HCT116 (cell line): ENCODE measurements around the gene ZNF84. TPM values are rescaled to one million over a fixed set of nuclear protein-coding genes. Genes with fewer than 3 reads are reported as not detected.

Experiments used
- ATAC-seq: fragments of 200-7000 bp; cut with Tn5 transposase; 2 replicates; pipeline ENCODE4 v1.9.1; 2020; ENCODE audit warnings: mild to moderate bottlenecking, moderate library complexity
- BruUV-seq: library from RNA; stranded (reverse); fragments of 400-500 nt; replicated peaks from 2 replicates; lab custom pipeline; 2021; lab: Mats Ljungman, UMichigan
- CTCF ChIA-PET: fragments of 300-600 bp; sonication (Branson Sonifier 250); formaldehyde crosslinking; loops from one replicate; lab custom pipeline; 2021; ENCODE audit warnings: antibody characterized with exemption; lab: Charles Lee
- POLR2A ChIA-PET: fragments of 300-600, 350-600 bp; sonication (Branson Sonifier 250); formaldehyde crosslinking; loops from one replicate; lab custom pipeline; 2021; ENCODE audit warnings: antibody characterized with exemption; lab: Charles Lee
- RAD21 ChIA-PET, 2 experiments: fragments of 300-600 bp; sonication (Branson Sonifier 250); formaldehyde crosslinking; loops; one replicate each; lab custom pipeline; 2023; ENCODE audit warnings: low total read pairs in 2 of 2; ENCODE audit not compliant: uncharacterized antibody in 2 of 2, unreplicated experiment in 2 of 2, low non-redundant PET in 1 of 2; lab: Charles Lee
- DNase-seq: peaks from one replicate; pipeline ENCODE4 v3.0.0-alpha.2; 2010; ENCODE audit warnings: low read depth, low spot score
- H2AFZ ChIP-seq: fragments of 200-600 bp; shearing (Covaris generic), sonication (generic); 2 replicates; pipeline ENCODE4 v1.6.1; 2017; ENCODE audit warnings: low read depth, mixed run types, mixed read lengths, antibody characterized with exemption, low read length; ENCODE audit not compliant: poor library complexity, severe bottlenecking
- H3K27ac ChIP-seq: 2 replicates; pipeline ENCODE4 v1.5.1; 2012; ENCODE audit warnings: low read depth, low read length
- H3K27me3 ChIP-seq: fragments of 200-600 bp; sonication (generic); 2 replicates; pipeline ENCODE4 v1.6.1; 2016; ENCODE audit warnings: mixed run types, low read length, mixed read lengths; ENCODE audit not compliant: insufficient read depth
- H3K36me3 ChIP-seq, 2 experiments: fragments of 200-500 bp in 1 of 2; fragments of 200-600 bp in 1 of 2; sonication (Bioruptor generic) in 1 of 2; sonication (generic) in 1 of 2; 2 replicates each; pipeline versions ENCODE4 v1.5.1 to v1.6.1; 2014 to 2016; ENCODE audit warnings: low read length in 2 of 2, inconsistent platforms in 1 of 2, mixed read lengths in 1 of 2, mixed run types in 1 of 2; ENCODE audit not compliant: insufficient read depth in 2 of 2, control insufficient read depth in 1 of 2
- H3K4me1 ChIP-seq, 2 experiments: fragments of 200-600 bp in 1 of 2; sonication (generic) in 1 of 2; 2 replicates each; pipeline versions ENCODE4 v1.5.1 to v1.6.1; 2012 to 2017; ENCODE audit warnings: low read length in 2 of 2, inconsistent platforms in 1 of 2, mild to moderate bottlenecking in 1 of 2, mixed read lengths in 1 of 2, mixed run types in 1 of 2, moderate library complexity in 1 of 2; ENCODE audit not compliant: insufficient read depth in 2 of 2, control insufficient read depth in 1 of 2
- H3K4me2 ChIP-seq: fragments of 200-600 bp; sonication (generic); 2 replicates; pipeline ENCODE4 v1.6.1; 2017; ENCODE audit warnings: mixed run types, low read length, mixed read lengths
- H3K4me3 ChIP-seq, 2 experiments: fragments of 200-600 bp in 1 of 2; sonication (generic) in 1 of 2; replicated peaks in 1 of 2; 2 replicates each; pipeline ENCODE4 v1.5.1; 2011 to 2016; ENCODE audit warnings: low read length in 2 of 2, control low read depth in 1 of 2, low read depth in 1 of 2, mild to moderate bottlenecking in 1 of 2, mixed read lengths in 1 of 2, mixed run types in 1 of 2
- H3K79me2 ChIP-seq: fragments of 200-600 bp; sonication (generic); 2 replicates; pipeline ENCODE4 v1.6.1; 2017; ENCODE audit warnings: mild to moderate bottlenecking, mixed run types, low read length, moderate library complexity, mixed read lengths; ENCODE audit not compliant: insufficient read depth
- H3K9ac ChIP-seq: fragments of 200-600 bp; sonication (generic); 2 replicates; pipeline ENCODE4 v1.6.1; 2016; ENCODE audit warnings: low read length, mixed read lengths
- H3K9me2 ChIP-seq: fragments of 200-600 bp; sonication (generic), shearing (Covaris generic); 2 replicates; pipeline ENCODE4 v1.6.1; 2017; ENCODE audit warnings: mixed run types, mild to moderate bottlenecking, moderate library complexity; ENCODE audit not compliant: insufficient read depth
- H3K9me3 ChIP-seq, 2 experiments: fragments of 200-500 bp in 1 of 2; fragments of 200-600 bp in 1 of 2; sonication (Bioruptor generic) in 1 of 2; sonication (generic) in 1 of 2; 2 replicates each; pipeline ENCODE4 v1.6.1; 2014 to 2017; ENCODE audit warnings: low read length in 2 of 2, mixed read lengths in 2 of 2, inconsistent platforms in 1 of 2, low read depth in 1 of 2, mild to moderate bottlenecking in 1 of 2, mixed run types in 1 of 2, moderate library complexity in 1 of 2; ENCODE audit not compliant: control insufficient read depth in 1 of 2, insufficient read depth in 1 of 2
- H4K20me1 ChIP-seq: fragments of 200-600 bp; sonication (generic), shearing (Covaris generic); 2 replicates; pipeline ENCODE4 v1.6.1; 2017; ENCODE audit warnings: mixed run types, mild to moderate bottlenecking, moderate library complexity; ENCODE audit not compliant: insufficient read depth
- EGR1 ChIP-seq: IDR thresholded peaks from 2 replicates; pipeline ENCODE4 v1.6.1; 2012; ENCODE audit warnings: low read depth
- FOSL1 ChIP-seq: IDR thresholded peaks from 2 replicates; pipeline ENCODE4 v1.6.1; 2012; ENCODE audit warnings: low read depth
- MAX ChIP-seq: IDR thresholded peaks from 2 replicates; pipeline ENCODE4 v1.6.1; 2012
- POLR2A ChIP-seq: IDR thresholded peaks from 2 replicates; pipeline ENCODE4 v1.7.0; 2011; ENCODE audit warnings: borderline replicate concordance; ENCODE audit not compliant: insufficient read depth, insufficient read length; ENCODE audit errors: extremely low read depth
- POLR2AphosphoS5 ChIP-seq: IDR thresholded peaks from 2 replicates; pipeline ENCODE4 v1.6.1; 2011; ENCODE audit warnings: mild to moderate bottlenecking, low read depth, low read length, moderate library complexity
- REST ChIP-seq: IDR thresholded peaks from 2 replicates; pipeline ENCODE4 v1.6.1; 2012; ENCODE audit warnings: low read depth
- SP1 ChIP-seq: IDR thresholded peaks from 2 replicates; pipeline ENCODE4 v1.6.1; 2012; ENCODE audit warnings: low read depth
- ZBTB33 ChIP-seq: IDR thresholded peaks from 2 replicates; pipeline ENCODE4 v1.6.1; 2011; ENCODE audit warnings: mild to moderate bottlenecking, low read length, moderate library complexity; ENCODE audit not compliant: insufficient replicate concordance; ENCODE audit errors: extremely low read depth
- ZFX ChIP-seq: fragments of 450-650 bp; IDR thresholded peaks from 2 replicates; pipeline ENCODE4 v1.6.1; 2017
- intact Hi-C: fragments of 100-400 bp; cut with micrococcal nuclease; formaldehyde crosslinking; loops from 2 replicates; pipeline ENCODE4 v1.10.0; 2022
- total RNA-seq: library from RNA; stranded (reverse); gene quantifications from one replicate; pipeline ENCODE4 v1.2.1, GENCODE V29; 2021; ENCODE audit not compliant: unreplicated experiment
- TF ChIP-seq, protein P1 (sequence below), 3 experiments: fragments of 200-600 bp in 1 of 3; sonication (generic) in 1 of 3; IDR thresholded peaks in 2 of 3; conservative IDR thresholded peaks in 1 of 3; 2 replicates each; pipeline ENCODE4 v1.5.1; 2012 to 2017; ENCODE audit warnings: low read depth in 2 of 3, low read length in 2 of 3, antibody characterized with exemption in 1 of 3, borderline replicate concordance in 1 of 3, control low read depth in 1 of 3, mild to moderate bottlenecking in 1 of 3, mixed read lengths in 1 of 3, mixed run types in 1 of 3, moderate library complexity in 1 of 3; ENCODE audit not compliant: insufficient read depth in 1 of 3

ZNF84 gene
- total RNA-seq, 1 experiment from 2014 or later = 9.8 TPM

DNA sequence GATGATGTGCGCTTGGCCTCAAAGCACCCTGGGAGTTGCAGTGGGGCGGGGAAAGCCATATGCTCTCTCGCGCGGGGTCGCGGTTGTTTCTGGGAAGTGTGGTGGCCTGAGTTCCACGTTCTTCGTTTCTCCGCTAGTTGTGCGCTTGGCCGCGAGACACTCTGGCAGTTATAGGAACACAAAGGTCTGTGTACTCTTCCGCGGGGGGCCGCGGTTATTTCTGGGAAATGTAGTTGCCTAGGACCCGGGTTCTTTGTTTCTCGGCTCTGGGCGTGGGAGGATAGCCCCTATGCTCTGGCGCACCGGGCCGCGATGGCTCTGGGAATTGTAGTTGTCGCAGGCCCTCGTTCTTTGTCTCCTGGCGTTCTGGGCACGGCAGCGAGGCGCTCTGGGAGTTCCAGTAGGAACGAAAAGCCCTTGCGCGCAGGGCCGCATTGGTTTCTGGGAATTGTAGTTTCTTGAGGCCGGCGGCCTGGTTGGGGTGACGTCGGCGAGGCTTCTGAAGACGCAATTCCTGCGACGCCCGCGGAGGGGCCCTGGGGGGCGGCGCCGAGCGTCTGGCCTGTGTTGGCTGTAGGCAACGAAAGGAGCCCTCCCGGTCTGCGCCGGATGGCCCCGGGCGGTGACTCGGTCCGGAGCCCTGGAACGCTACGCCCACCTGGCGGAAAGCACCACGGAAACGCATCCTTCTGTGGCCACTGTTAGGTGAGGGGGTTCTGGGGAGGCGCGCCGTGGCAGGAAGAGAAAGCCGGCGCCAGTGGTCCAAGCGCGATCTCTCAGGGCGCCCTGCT, 43.3 kb downstream of the ZNF84 start, which contains the start of gene ZNF140:
ZNF140 (plus strand) TSS at position 556 of the 791 bp plus-strand sequence. CDS start 398 bp downstream, outside the sequence.
- Histone ChIP-seq H3K9ac (no peak within 1 kb of the TSS), H3K9me2 (no peaks in the 10 kb centered on the region), H3K27me3 (no peaks in the 10 kb centered on the region), H2AFZ (no peak within 1 kb of the TSS), H3K27ac (no peak within 1 kb of the TSS), H3K4me3 (no peak within 1 kb of the TSS), H3K79me2 (no peaks in the 10 kb centered on the region), H3K9me3 (peaks cover 4 to 13% of the 10 kb centered on the region in 2 experiments; a peak in 2 of 4 replicates), H3K36me3 (no peaks in the 10 kb centered on the region), H3K4me2 (no peak within 1 kb of the TSS), H3K4me1 (no peaks in the 10 kb centered on the region), H4K20me1 (no peaks in the 10 kb centered on the region)
- ATAC-seq (no peak), DNase-seq (no peak)
- BruUV-seq = no TSS peak
- no peak for TF ChIP-seq FOSL1
- RAD21 ChIA-PET = no interaction called here
- intact Hi-C loops = no loop called here
- CTCF ChIA-PET = no interaction called here
- POLR2A ChIA-PET = no interaction called here

DNA sequence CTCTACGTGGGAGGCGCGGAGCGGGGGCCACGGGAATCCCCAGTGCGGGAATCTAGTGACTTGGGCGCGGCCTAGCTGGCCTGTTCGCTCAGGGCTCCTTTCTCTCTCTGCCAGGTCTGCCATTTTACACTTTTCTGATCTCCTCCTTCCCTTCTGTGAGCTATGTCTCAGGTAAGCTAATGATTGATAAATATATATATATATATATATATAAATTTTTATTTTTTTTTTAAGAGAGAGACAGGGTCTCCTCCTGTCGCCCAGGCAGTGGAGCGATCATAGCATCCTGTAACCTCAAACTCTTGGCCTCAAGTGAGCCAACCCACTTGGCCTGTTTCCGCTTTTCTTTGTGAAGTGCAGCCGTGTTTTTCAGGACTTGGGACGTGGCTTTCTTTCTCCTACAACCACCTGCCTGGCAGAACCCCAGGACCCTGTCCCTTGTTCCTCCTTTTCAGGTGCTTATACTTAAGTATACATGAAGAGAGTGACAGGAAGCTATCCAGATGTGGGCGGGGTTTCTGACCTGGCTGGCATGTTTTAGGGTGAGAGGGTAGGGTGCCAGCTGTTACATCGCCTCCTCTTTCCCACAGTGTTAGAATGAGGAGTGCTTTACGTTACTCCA, 44.0 kb downstream of the ZNF84 start:
- DNase-seq (no peak), ATAC-seq (no peak)
- intact Hi-C loops = no loop called here
- Histone ChIP-seq H3K4me2 (no peak overlapping the region), H3K9me2 (no peaks in the 10 kb centered on the region), H3K4me1 (no peaks in the 10 kb centered on the region), H3K9me3 (peaks cover 7 to 10% of the 10 kb centered on the region in 2 experiments; a peak in 2 of 4 replicates), H4K20me1 (no peaks in the 10 kb centered on the region), H2AFZ (no peak overlapping the region), H3K27me3 (no peaks in the 10 kb centered on the region), H3K36me3 (no peaks in the 10 kb centered on the region), H3K79me2 (no peaks in the 10 kb centered on the region), H3K4me3 (no peak overlapping the region), H3K27ac (no peak overlapping the region), H3K9ac (no peak overlapping the region)
- POLR2A ChIA-PET = no interaction called here
- CTCF ChIA-PET = no interaction called here
- no TSS peak for BruUV-seq
- RAD21 ChIA-PET = no interaction called here
- TF ChIP-seq EGR1 (no peak), ZBTB33 (no peak), POLR2A (no peak), MAX (no peak), POLR2AphosphoS5 (no peak), SP1 (no peak), ZFX (no peak), REST (no peak)
- TF ChIP-seq, protein P1, sequence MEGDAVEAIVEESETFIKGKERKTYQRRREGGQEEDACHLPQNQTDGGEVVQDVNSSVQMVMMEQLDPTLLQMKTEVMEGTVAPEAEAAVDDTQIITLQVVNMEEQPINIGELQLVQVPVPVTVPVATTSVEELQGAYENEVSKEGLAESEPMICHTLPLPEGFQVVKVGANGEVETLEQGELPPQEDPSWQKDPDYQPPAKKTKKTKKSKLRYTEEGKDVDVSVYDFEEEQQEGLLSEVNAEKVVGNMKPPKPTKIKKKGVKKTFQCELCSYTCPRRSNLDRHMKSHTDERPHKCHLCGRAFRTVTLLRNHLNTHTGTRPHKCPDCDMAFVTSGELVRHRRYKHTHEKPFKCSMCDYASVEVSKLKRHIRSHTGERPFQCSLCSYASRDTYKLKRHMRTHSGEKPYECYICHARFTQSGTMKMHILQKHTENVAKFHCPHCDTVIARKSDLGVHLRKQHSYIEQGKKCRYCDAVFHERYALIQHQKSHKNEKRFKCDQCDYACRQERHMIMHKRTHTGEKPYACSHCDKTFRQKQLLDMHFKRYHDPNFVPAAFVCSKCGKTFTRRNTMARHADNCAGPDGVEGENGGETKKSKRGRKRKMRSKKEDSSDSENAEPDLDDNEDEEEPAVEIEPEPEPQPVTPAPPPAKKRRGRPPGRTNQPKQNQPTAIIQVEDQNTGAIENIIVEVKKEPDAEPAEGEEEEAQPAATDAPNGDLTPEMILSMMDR (IDR thresholded peaks at IDR 0.05 in 2 of 3, conservative IDR thresholded peaks at IDR 0.05 in 1 of 3; ENCODE audit: borderline replicate concordance in 1 of 3, insufficient read depth in 1 of 3, low read depth in 2 of 3, low read length in 2 of 3) = no peak
